Activated T-helper 1 cell treated with anti-CD3 and anti-CD28 coated beads, Interleukin-2, amount 50 U/mL, for 16 hours (primary cell): ENCODE results near the gene SMIM13.

ENCODE experiments used
- DNase-seq, 2 donors: peaks; one replicate each; pipeline ENCODE4 v3.0.0-alpha.2; 2020; ENCODE audit warnings: low read depth in 1 of 2, low spot score in 1 of 2

Gene SMIM13

DNA sequence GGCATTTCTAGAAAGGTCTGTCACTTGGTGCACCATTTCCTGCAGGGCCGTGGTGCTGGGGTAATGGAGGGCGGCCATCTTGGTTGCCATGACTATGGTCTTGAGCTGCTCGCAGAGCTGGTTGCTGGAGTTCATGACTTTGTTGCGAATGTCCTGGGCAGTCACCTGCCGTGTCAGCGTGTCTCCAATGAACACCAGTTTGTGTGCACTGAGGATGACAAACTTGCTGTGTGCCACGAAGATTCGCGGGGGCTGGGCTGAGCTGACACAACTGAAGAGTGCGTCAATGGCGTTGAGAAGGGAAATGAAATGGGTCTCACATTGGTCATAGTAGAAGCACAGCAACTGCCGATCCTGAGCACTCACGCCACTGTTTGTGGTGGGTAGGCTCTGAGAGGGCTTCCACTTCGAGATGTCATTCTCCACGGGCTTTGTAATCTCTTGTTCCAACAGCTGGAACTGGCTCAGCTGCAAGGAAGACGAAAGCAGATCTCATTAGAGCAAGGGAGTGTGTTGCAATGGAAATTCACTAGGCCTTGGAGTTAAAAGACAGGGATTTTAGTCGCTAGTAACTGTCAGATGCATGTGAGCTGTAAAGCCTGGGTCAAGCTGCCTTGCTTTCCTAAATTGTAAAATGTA, 91.7 kb downstream of the SMIM13 start:
- DNase-seq: no peak

DNA sequence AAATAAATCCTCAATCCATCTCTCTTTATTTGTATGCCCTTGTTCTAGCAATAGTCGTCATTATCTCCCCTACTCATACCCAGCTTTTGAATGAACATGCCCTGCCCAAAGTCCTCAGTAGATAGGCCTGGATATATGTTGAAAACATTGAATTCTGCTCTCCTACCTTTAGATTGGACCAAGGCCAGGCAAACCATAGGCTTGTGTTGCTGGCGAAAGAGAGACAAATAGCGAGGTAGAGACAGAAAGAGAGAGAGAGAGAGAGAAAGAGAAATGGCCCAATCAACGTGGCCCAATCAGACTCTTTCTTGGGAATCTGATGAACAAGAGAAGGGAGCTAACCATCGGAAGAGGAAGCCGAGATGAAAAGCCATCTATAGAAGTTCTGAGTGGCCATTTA, 93.7 kb downstream of the SMIM13 start:
- DNase-seq: no peak
